GM21423 (cell line): ENCODE results near the gene GLCE.
"Not testable (repeated sequence)": the region's sequence is repeated elsewhere in the genome, so short reads cannot be mapped to it uniquely, and the experiment has no call there.

Experiments used
- ATAC-seq: cut with Tn5 transposase; IDR thresholded peaks from one replicate; pipeline ENCODE4 v1.9.1; 2021; ENCODE audit warnings: mild to moderate bottlenecking, moderate library complexity; ENCODE audit not compliant: unreplicated experiment

Gene GLCE

DNA sequence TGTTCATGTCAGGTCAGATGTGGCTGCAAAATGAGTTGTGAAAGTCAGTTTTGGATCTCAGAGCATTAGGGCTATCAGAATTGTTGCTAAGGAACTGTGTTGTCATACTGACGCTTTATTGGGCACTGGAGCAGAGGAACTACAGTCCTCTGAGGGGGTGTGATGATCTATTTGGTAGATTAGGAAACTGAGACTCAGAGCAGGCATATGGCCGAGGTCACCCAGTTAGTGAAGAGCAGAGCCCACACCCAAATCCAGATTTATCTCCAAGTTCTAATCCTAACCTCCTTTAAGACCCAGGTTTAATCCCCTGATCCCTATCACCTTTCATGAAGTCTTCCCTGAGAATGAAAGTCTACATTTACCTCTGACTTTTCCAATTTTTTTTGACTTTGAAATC lies 25.6 kb upstream of the GLCE start:
- no peak for ATAC-seq

GRCh38 chr15:69135499-69135898 lies 24.9 kb upstream of the GLCE start:
- ATAC-seq: no peak

DNA sequence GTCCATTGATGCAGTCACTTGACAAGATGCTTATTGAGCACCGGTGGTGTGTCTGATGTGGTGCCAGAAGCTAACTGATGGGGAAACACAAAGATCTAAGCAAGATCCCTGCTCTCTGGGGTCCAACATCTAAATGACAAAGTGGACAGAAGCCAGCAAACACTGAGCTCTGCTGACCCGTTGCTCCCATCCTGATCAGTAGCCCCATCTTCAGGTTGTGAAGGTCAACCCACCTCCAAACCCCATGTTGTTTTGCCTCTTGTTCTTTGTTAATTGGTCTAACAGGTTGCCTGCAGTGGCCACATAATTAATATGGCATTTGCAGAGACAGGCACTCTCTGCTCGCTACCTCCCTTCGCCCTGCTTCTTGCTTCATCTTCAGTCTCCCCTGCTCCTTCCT lies 21.5 kb upstream of the GLCE start:
- no peak for ATAC-seq

- no peak for ATAC-seq
Observed at GRCh38 chr15:69140306-69140705, 20.1 kb upstream of the GLCE start.

DNA sequence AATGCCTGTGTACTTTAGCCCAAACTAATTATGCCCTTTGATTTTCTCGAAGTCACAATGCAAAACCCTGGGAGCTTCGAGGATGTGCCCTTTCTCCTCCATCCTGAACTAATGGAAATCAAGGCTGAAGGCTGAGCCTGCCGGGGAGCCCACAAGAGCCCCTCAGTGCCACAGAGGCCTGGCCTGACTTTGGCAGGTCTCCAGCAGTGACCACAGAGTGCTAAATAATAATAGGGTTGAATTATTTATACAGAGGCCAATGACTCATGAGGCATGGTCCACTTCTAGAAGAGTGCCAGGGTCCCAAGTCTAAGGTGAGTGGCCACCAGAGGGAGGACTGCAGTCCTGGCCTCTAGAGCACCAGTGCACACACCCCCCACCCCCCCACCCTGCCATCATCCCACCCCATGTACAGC lies 19.1 kb upstream of the GLCE start:
- no peak for ATAC-seq

DNA sequence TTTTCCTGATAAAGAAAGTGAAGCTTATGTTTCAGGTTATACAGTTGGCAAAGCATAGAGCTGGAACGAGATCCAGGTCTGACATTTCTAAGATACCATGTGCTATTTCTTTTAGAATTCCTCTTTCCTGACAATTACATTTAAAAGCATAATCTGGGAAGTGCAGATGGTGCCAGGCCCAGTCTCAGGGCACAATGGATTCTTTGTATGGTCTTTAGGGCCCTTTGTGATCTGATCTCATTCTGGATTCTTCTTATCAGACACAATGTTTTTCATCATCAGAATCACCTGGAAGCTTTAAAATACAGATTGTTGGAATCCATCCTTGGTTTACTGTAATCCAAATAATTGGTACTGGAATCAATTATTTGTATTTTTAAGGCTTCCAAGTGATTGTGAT lies 18.6 kb upstream of the GLCE start:
- ATAC-seq: no peak

GRCh38 chr15:69143756-69144436 lies 16.5 kb upstream of the GLCE start:
- no peak for ATAC-seq

GRCh38 chr15:69144530-69144929 lies 15.9 kb upstream of the GLCE start:
- ATAC-seq: no peak

DNA sequence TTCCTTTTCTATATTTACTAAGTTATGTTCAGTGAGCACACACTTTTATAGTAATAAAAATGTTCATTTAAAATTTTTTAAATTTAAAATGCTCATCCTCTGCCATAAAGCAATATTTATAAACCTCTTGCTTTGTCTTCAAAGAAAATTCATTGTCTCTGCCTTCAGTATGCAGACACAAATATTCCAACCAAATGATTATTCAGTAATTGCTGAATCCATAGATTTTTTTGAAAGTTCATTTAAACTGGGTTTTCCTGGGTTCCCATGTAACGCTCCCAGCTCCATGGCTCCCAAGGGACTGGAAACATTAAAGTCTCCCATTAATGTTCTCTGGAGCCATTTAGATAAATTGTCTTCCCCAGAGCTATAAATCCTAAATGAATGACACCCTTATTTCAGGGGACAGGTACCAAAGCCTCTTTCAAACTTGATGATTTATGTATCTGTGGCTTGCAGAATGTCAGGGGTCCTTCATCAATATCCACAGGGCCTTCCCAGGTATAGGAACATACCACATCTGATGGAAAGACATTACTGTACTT lies 15.2 kb upstream of the GLCE start:
- ATAC-seq: no peak

DNA sequence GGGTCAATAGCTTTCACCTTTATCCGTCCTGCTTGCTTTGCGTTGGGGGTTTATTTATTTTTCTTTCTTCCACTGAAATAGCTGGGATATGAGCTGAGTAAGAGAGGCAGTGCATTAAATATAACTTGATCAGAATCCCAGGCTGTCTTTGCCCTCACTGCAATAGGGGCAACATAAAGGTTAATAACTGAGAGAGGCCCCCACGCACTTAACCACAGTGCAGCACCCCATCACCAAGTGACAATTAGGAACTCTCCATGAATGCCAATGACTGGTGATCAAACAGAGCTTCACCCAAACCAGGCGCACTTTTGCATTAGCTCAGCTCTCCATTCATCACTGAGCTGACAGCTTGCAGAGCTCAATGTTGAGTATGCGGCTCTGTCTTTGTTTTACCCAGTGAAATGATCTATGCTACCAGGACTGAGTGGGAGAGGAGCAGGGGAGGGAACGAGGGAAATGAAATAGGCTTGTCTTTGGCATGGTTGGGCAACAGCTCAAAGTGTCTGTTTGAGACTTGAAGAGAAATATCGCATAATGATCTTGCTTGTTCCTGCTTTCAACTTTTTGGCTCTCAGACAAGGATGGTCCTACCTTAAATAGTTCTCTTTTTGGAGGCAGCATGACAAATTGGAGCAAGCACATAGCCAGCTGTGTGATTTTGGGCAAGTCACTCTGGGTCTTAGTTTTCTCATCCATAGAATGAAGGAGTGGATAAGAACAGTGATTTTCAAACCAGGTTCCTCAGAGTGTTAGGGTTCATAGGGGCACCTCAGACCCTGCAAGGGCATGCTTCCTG lies 14.5 kb upstream of the GLCE start:
- ATAC-seq: no peak

GRCh38 chr15:69146724-69147435 lies 13.6 kb upstream of the GLCE start:
- no peak for ATAC-seq

DNA sequence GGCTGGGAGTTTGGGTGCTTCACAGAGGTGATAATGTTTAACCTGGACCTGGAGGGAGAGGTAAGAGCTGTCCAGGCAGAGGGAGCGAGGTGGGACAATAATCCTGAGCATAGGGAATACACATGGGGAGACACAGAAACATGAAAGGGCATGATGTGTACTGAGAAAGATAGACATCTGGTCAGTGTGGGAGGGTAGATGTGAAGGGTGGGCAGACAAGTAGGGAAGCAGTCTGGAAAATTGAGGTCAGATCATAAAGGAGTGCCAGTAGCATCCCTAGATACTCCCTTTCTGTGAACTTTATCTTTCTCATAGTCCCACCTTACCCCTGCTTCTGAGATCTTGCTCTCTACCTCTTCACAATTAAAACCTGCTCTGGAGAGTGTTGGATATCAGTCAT lies 12.0 kb upstream of the GLCE start:
- no peak for ATAC-seq

GRCh38 chr15:69149163-69149562 lies 11.3 kb upstream of the GLCE start:
- ATAC-seq: no peak

DNA sequence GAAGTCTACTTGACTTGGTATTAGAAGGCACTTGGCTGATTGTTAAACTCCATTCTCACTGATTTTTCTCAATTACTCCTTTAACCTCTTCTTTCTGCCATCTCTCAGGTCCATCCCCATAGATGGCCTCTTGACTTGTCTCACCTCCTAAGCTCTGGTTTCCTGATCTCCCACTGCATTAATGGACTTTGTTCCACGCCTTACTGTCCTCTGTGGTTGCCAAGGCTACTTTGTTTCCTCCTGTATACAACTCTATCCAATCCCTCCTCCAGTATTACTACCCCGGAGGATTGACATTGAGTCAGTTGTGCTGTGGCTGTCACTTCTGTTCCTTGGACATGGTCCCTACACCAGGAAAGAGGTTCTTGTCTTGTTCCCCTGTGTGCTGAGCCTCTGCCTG lies 10.6 kb upstream of the GLCE start:
- no peak for ATAC-seq

DNA sequence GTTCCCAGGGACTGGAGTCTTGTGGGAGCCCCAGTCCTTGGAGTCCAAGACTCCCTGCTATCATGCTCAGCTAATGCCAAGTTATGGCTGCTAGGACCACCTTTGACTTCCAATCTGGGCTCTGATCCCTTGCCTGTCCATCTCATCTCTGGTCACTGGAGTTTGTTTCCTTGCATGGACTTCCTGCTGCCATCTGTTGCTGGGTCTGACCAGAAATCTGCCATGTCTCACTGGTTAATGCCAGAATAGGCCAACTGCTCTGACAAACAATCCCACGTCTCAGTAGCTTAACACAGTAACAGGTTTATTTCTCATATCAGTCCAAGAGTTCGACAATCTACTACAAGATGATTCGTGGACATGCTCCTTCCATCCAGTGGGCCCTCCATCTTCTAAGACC lies 10.1 kb upstream of the GLCE start:
- ATAC-seq: no peak

DNA sequence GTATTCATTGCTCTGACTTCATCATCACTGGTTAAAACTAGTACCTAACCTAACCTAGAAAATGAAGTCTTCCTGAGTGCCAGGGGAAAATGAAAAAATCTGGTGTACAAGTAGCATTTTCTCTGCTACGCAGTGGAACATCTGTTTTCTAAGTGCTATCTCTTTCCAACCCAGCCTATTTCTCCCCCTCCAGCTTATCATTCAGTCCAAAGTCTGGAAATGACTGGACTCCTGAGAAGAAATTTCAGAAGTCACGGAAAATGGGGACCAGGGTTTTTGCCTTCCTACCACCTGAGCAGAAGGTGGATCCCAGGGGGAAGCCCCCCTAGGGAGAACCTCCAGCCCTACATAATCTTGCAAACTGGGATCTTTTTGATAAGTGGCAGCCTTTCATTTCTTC lies 9.6 kb upstream of the GLCE start:
- no peak for ATAC-seq

DNA sequence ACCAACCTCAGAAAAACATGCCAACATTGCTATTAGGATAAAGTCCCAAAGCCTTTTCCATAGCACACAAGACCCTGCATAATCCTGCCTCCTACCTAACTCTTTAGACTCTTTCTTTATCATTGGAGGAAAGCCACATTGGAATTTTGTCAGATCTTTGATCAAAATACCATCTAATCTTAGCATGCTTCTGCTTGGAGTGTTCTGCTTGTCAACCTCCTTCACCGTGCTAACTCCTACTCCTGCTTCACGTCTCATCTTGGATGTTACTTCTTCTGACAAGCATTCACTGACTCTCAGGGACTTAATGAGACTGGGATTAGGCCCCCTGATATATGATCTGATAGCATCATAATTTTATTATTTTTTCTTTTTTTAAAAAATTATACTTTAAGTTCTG lies 7.4 kb upstream of the GLCE start:
- ATAC-seq: no peak

GRCh38 chr15:69153587-69153986 lies 6.8 kb upstream of the GLCE start:
- ATAC-seq: not testable (repeated sequence)

DNA sequence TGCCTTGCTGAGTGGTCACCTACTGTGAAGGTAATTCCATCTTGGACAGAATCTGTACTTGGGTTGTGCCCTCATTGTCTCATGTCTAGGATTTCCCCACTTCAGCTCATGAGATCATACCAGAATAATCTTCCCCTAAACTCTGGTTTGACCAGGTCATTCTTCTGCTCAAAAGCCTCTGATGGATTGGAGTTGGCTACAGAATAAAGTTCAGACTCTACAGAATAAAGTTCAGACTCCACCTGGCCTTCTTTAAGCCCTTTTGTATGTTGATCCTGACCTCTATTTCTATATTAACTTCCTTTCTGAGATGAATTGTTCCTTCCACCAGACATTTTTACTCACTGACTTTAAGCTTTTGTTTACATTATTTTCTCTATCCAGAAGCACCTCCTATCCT lies 6.4 kb upstream of the GLCE start:
- no peak for ATAC-seq

GRCh38 chr15:69154684-69155083 lies 5.8 kb upstream of the GLCE start:
- ATAC-seq: no peak

DNA sequence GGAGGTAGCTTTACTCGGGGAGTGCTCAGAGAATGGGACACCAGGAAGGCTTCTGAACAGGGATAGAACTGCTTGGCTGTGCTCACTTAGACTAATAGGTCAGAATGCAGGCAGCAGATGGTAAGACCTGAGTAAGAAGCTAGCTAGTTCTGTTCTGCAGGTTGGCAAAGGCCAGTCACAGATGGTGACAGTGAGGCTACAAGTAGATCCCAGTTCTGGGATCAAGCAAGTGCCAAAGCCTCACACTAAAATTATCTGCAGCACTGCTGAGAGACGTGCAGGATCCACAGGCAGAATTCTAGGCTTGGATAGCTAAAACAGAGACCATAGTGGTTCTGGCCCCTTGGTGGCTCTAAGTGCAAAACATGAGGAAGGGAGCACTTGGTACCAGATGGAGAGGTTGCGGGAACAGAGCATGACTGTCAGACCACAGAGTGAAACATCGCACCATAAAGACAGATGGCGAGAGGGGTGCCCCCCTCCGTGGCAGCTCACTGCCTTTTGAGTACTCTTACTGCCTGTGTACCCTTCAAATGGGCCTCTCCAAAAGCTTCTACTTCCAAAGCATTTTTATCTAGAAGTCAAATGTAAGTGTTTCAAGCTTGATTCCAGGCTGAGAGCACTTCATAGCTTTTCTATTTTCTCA lies 3.6 kb upstream of the GLCE start:
- no peak for ATAC-seq
